ENCODE measurements around the gene FOXI3. TPM values are rescaled to one million over a fixed set of nuclear protein-coding genes. Genes with fewer than 3 reads are reported as not detected.

The FOXI3 gene
- total RNA-seq, 1 donor from 2014 or later: 0.34 TPM

DNA sequence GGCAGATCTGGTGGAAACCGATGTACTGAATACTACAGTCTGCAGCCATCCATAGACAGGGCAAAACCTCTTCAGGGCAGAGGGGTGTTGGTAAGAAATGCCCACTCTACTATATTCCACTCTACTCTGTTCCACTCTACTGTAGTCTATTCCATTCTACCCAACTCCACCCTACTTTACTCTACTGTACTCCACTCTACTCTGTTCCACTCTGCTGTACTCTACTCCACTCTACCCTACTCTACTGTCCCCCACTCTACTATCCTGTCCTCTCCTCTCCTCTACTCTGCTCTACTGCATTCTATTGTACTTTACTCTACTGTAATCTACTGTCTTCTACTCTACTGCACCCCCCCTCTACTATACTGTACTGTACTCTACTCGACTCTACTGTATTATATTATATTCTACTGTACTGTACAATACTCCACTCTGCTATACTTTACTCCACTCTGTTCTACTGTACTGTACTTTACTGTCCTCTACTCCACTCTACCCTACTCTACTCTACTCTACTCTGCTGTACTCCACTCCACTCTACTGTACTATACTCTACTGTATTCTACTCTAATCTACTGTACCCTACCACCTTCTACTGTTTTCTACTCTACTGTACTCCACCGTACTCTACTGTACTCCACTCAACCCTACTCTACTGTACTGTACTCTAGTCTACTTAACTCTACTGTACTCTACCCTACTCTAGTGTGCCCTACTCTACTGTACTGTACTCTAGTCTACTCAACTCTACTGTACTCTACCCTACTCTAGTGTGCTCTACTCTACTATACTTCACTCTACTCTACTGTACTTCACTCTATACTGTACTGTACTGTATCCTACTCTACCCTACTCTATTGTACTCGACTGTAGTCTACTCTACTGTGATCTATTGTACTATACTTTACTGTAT is 17.0 kb upstream of the FOXI3 start:
- peaks cover 4% of the 10 kb centered on the region for H3K36me3 Mint-ChIP-seq (ENCODE audit: unreplicated experiment)
- H3K4me3 Mint-ChIP-seq (ENCODE audit: unreplicated experiment): no peak overlapping the region
- no peaks in the 10 kb centered on the region for H3K9me3 Mint-ChIP-seq (ENCODE audit: unreplicated experiment)
- no peak overlapping the region for H3K27ac Mint-ChIP-seq (ENCODE audit: unreplicated experiment)
- H3K4me1 Mint-ChIP-seq (ENCODE audit: low read depth, unreplicated experiment): no peaks in the 10 kb centered on the region
- TF ChIP-seq, protein P1, sequence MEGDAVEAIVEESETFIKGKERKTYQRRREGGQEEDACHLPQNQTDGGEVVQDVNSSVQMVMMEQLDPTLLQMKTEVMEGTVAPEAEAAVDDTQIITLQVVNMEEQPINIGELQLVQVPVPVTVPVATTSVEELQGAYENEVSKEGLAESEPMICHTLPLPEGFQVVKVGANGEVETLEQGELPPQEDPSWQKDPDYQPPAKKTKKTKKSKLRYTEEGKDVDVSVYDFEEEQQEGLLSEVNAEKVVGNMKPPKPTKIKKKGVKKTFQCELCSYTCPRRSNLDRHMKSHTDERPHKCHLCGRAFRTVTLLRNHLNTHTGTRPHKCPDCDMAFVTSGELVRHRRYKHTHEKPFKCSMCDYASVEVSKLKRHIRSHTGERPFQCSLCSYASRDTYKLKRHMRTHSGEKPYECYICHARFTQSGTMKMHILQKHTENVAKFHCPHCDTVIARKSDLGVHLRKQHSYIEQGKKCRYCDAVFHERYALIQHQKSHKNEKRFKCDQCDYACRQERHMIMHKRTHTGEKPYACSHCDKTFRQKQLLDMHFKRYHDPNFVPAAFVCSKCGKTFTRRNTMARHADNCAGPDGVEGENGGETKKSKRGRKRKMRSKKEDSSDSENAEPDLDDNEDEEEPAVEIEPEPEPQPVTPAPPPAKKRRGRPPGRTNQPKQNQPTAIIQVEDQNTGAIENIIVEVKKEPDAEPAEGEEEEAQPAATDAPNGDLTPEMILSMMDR (IDR thresholded peaks at IDR 0.05; ENCODE audit: partially characterized antibody, unreplicated experiment): no peak
- peaks cover 2% of the 10 kb centered on the region for H3K27me3 Mint-ChIP-seq (ENCODE audit: unreplicated experiment)
- no peak for DNase-seq

DNA sequence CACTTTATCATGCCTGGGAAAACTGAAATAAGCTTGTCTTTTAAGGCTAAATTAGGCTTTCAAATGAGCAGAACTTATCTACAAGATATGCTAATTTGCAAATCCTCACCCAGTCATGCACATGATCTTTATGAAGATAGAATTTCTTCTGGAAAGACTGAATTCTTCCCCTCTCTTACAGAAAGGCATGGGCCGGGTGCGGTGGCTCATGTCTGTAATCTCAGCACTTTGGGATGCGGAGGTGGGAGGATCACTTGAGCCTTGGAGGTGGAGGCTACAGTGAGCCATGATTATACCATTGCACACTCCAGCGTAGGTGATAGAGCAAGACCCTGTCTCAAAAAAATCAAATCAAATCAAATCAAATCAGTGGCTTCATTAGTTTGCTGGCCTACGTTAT is 11.7 kb upstream of the FOXI3 start:
- H3K27me3 Mint-ChIP-seq (ENCODE audit: unreplicated experiment): peaks cover 2% of the 10 kb centered on the region

DNA sequence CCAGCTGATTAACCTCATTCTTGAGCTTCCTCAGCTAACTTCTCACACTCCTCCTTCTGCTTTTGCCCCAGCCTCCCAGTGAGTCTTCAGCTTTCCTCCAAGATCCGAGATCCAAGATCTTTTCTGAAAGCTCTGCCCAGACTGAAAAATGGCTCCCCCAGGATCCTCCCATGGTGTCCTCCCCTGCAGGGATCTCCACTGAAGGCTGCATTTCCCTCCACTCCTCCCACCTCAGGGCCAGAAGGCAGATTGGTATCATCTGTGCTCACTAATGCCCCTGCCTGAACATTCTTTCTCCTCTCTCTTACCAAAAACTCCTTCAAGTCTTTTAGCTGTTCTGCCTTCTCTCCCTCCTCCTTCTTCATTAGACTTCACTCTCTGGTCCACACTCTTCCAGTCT is 6.1 kb upstream of the FOXI3 start:
- no peak for DNase-seq
- H3K27ac Mint-ChIP-seq (ENCODE audit: unreplicated experiment): no peak overlapping the region
- H3K27me3 Mint-ChIP-seq (ENCODE audit: unreplicated experiment): peaks cover 2% of the 10 kb centered on the region
- peak overlapping the region; percentile 39 for H3K4me3 Mint-ChIP-seq (ENCODE audit: unreplicated experiment)
- no peaks in the 10 kb centered on the region for H3K36me3 Mint-ChIP-seq (ENCODE audit: unreplicated experiment)
- TF ChIP-seq, protein P1 (IDR thresholded peaks at IDR 0.05; ENCODE audit: partially characterized antibody, unreplicated experiment): no peak
- H3K4me1 Mint-ChIP-seq (ENCODE audit: low read depth, unreplicated experiment): no peaks in the 10 kb centered on the region
- H3K9me3 Mint-ChIP-seq (ENCODE audit: unreplicated experiment): no peaks in the 10 kb centered on the region

More for the DNA sequence above, 11.7 kb upstream of the FOXI3 start:
- Mint-ChIP-seq H3K4me3 (ENCODE audit: unreplicated experiment) (no peak overlapping the region), H3K36me3 (ENCODE audit: unreplicated experiment) (peaks cover 4% of the 10 kb centered on the region), H3K4me1 (ENCODE audit: low read depth, unreplicated experiment) (no peaks in the 10 kb centered on the region), H3K9me3 (ENCODE audit: unreplicated experiment) (no peaks in the 10 kb centered on the region), H3K27ac (ENCODE audit: unreplicated experiment) (no peak overlapping the region)
- TF ChIP-seq, protein P1 (IDR thresholded peaks at IDR 0.05; ENCODE audit: partially characterized antibody, unreplicated experiment): no peak
- DNase-seq: no peak

DNA sequence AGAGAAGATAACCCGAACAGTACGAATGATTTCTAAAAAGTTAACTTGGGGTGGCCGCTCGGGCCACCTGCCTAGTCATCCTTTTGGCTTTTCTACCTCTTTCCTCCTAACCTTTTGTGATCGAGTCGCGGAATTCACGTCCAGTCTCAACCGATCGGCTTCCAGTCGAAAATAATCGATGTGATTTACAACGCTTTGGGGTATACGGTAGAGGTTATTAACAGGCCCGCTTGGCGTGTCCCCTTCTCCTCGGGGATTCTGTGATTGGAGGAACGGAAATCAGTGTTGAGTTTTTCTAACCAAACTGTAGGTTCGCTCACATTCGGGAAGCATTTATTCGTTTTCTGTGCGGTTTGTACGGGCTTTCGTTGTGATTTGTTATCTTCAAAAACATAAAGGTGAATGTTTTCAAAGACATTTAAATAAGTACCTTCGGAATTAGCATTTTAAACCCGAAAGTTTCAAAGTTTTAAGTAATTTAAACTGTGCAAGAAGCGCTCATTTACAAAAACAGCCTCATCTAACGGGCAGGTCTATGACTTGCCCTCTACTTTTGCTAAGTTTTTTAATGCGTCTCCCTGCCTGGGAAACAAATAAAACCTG is 588 bp upstream of the FOXI3 start:
- Mint-ChIP-seq H3K36me3 (ENCODE audit: unreplicated experiment) (no peaks in the 10 kb centered on the region), H3K27ac (ENCODE audit: unreplicated experiment) (no peak overlapping the region), H3K9me3 (ENCODE audit: unreplicated experiment) (peaks cover 4% of the 10 kb centered on the region), H3K4me3 (ENCODE audit: unreplicated experiment) (peak overlapping the region; percentile 91), H3K4me1 (ENCODE audit: low read depth, unreplicated experiment) (peaks cover 4% of the 10 kb centered on the region), H3K27me3 (ENCODE audit: unreplicated experiment) (peaks cover 16% of the 10 kb centered on the region)
- DNase-seq: no peak
- TF ChIP-seq, protein P1 (IDR thresholded peaks at IDR 0.05; ENCODE audit: partially characterized antibody, unreplicated experiment): no peak

All from glutamatergic neuron (in vitro differentiated cells).